Occipital lobe (tissue), 3 donors: ENCODE measurements around the gene DNAJB1. TPM values are rescaled to one million over a fixed set of nuclear protein-coding genes. Genes with fewer than 3 reads are reported as not detected.
A peak's percentile ranks its signal among the peaks of the same experiment; 100 is the strongest.

ENCODE experiments used
- DNase-seq: peaks from one replicate; lab custom pipeline; 2025; lab: John Stamatoyannopoulos, UW
- small RNA-seq: library from RNA; depleted of rRNA; stranded (forward); fragments of <200 nt; gene quantifications from one replicate; pipeline ENCODE3, GENCODE V24; 2014
- total RNA-seq: library from RNA; depleted of rRNA; stranded (reverse); fragments of >200 nt; gene quantifications from one replicate; pipeline ENCODE4 v1.2.3, GENCODE V29; 2014

DNAJB1 gene
- total RNA-seq, 1 donor from 2014 or later, result 33.5 TPM

DNA sequence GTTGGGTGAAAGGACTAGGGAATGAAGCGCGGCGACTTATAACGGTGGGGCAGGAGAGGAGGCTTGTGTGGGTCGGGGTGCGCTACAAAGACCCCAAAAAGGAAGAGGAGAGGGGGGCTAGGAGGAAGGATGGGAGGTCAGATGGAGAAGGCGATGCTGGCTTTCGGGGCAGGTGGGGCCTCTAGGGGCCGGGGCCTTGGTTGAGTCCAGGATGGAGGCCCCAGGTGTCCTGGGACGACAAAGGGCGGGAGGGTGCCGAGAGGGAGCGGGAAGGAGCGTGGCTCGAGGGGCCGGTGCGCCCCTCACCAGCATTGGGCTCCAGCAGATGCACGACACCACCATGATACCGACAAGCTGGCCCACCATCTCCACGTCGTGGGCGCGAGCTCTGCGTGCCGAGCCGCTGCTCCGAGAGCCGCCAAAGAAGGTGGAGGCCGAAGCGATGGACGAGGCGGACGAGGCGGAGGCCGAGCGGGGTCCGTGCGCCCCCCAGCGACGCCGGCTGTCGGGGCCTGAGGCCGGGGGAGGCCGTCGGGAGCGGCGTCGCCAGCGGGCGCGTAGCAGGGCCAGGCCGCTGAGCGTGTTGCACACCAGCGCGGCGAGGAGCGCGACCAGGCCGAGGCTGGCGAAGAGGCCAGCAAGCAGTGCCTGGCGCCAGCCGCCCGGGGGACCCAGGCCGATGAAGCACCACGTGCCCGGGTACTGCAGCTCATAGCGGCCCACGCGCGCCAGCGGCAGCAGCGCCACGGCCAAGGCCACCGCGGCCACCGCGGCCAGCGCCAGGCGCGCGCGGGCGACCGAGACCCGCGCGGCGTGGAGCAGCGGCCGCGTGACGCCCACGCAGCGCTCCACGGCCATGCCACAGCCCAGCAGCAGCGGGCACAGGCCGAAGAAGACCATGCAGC lies 44.9 kb downstream of the DNAJB1 start:
- DNase-seq, result no peak

DNA sequence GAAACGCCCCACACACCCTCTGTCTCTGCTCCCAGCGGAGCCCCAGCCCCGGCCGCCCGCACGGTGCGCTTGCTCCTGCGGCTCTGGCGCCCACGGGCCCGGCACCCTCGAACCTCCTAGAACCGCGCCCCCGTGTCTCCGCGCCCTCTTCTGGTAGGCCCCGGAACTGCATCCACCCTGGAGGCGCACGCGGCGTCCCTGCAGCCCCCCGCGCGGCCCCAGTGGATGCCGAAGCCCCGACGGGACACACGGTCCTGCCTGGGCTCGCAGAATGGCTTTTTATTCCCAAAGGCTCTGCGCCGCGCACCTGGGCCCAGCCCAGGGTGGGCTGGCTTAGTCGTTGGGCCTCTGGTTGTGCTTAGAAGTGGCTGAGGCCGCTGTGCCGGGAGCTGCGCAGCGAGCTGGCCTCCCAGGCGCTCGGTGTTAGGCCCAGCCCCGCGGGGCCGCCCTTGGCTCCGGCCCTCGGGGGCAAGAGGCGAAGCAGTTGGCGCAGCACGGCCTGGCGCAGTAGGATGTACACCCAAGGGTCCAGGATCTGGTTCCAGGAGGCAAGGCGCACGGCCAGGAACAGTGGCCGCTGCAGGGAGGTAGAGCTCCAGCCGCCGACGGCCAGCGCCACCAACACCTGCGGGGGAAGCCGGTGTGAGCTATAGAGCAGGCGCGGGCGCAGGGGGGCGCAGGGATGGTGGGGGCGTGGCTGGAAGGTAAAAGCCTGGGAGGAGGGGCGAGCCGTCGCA lies 45.8 kb downstream of the DNAJB1 start:
- DNase-seq, result peak; percentile 48

DNA sequence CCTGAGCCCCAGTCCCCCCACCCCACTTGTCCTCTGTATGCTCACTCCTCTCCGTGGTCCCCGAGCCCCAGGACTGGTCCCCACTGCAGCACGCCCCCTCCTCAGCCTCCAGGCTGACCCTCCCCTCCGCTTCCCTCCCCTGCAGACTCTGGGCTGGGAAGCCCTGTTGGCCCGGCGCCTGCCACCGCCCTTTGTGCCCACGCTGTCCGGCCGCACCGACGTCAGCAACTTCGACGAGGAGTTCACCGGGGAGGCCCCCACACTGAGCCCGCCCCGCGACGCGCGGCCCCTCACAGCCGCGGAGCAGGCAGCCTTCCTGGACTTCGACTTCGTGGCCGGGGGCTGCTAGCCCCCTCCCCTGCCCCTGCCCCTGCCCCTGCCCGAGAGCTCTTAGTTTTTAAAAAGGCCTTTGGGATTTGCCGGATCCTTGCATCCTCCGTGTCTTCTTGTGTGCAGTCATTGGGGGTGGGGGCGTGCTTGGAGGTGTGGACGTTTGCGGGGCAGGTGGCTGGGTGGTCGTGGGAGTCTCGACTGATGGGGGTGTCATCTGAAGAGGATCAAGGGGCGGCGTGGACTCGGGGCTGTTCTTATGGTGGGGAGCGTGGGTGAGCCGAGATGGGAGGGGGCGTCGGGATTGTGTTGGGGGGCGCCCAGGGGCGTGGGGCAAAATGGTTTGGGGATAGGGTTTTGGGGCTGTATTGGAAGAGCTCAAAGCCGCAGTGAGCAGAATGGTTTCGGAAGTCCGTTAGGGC lies 46.6 kb downstream of the DNAJB1 start:
- DNase-seq, result no peak

DNA sequence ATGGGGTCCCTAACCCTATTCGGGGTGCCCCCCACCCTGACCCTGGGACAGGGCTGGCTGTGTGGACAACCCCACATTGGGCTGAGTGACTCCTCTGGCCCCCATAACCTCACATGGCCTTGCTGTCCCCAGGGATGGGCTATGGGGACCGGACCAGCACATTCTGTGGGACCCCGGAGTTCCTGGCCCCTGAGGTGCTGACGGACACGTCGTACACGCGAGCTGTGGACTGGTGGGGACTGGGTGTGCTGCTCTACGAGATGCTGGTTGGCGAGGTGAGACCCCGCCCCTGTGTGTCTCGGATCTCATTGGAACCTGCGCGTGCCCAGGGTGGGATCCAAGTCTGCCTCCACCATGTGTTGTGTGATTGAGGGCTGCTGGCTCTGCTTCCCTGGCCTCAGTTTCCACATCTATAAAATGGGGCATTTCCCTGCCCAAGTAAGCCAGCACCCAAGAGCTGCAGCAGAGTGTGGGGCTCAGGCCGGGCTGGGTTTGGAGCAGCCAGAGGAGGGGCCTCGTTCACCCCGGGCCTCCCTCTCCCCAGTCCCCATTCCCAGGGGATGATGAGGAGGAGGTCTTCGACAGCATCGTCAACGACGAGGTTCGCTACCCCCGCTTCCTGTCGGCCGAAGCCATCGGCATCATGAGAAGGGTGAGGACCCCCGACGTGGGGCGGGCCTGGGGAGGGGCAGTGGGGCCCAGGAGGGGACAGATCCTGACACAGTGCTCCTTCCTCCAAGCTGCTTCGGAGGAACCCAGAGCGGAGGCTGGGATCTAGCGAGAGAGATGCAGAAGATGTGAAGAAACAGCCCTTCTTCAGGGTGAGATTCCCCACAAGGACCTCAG lies 47.9 kb downstream of the DNAJB1 start:
- no peak for DNase-seq

DNA sequence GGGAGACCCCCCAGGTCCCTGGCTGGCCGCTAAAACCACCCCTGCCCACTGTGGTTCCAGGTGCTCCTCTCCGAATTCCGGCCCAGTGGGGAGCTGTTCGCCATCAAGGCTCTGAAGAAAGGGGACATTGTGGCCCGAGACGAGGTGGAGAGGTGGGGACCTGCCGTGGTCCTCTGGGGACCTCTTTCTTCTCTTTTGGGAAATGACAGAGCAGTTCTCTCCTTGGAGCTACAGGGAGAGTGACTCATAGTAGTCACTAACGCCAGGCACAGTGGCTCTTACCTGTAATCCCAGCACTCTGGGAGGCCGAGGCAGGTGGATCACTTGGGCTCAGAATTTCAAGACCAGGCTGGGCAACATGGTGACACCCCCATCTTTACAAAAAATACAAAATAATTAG lies 50.4 kb downstream of the DNAJB1 start:
- no peak for DNase-seq

DNA sequence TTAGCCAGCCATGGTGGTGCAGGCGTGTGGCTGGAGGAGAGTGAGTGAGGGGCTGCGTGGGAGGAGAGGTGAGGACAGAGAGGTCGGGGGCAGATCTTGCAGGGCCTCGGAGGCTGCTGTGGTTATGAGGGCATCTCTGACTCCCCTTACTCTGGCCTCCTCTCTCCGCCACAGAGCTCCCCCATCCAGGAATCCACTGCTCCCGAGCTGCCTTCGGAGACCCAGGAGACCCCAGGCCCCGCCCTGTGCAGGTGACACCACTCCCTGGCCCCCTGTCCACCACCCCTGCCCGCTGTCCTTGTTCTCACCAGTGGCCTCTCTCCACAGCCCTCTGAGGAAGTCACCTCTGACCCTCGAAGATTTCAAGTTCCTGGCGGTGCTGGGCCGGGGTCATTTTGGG lies 50.8 kb downstream of the DNAJB1 start:
- no peak for DNase-seq

Small RNA genes within 50 kb of the gene (small RNA-seq; reads per million reads assigned to genes)
- gene SNRPGP15, result not detected

Other genes starting within 250 kb of the DNAJB1 start
- gene ADGRE5, start 137.0 kb downstream of the DNAJB1 start, total RNA-seq, result 1.2 TPM
- 26.2 TPM for gene DDX39A, start 99.1 kb downstream of the DNAJB1 start, total RNA-seq
- 86.3 TPM for gene PKN1, start 85.1 kb downstream of the DNAJB1 start, total RNA-seq
- gene PTGER1, start 43.0 kb downstream of the DNAJB1 start, total RNA-seq, result not detected
- 28.4 TPM for gene GIPC1, start 22.3 kb downstream of the DNAJB1 start, total RNA-seq
- gene TECR, start 11.2 kb upstream of the DNAJB1 start, total RNA-seq, result 12.8 TPM
- gene NDUFB7, start 53.7 kb upstream of the DNAJB1 start, total RNA-seq, result 102 TPM
- gene CLEC17A, start 64.7 kb upstream of the DNAJB1 start, total RNA-seq, result 0.31 TPM
- not detected for gene ADGRE3, start 156.4 kb upstream of the DNAJB1 start, total RNA-seq
- gene ZNF333, start 171.7 kb upstream of the DNAJB1 start, total RNA-seq, result 43.4 TPM